MCF 10A (cell line): ENCODE data around the gene DPP6. TPM values are rescaled to one million over a fixed set of nuclear protein-coding genes. Genes with fewer than 3 reads are reported as not detected.

Source experiments
- BruUV-seq: library from RNA; stranded (reverse); fragments of 400-500 nt; replicated peaks from 2 replicates; lab custom pipeline; 2021; lab: Mats Ljungman, UMichigan
- CTCF ChIA-PET: fragments of 300-600 bp; sonication (Branson Sonifier 250); formaldehyde crosslinking; extraction: SDS; loops from one replicate; lab custom pipeline; 2021; ENCODE audit warnings: antibody characterized with exemption, inconsistent platforms; lab: Yijun Ruan, JAX
- POLR2A ChIA-PET: fragments of 300-600, 350-650 bp; sonication (Branson Sonifier 250); formaldehyde crosslinking; extraction: SDS; loops from one replicate; lab custom pipeline; 2020; ENCODE audit warnings: antibody characterized with exemption, inconsistent platforms; lab: Yijun Ruan, JAX
- DNase-seq: peaks from one replicate; pipeline ENCODE4 v3.0.0-alpha.2; 2018; ENCODE audit not compliant: unreplicated experiment
- H3K27ac Mint-ChIP-seq: one replicate; pipeline ENCODE4 v1.8.0; 2022; ENCODE audit warnings: mild to moderate bottlenecking, low read depth, mixed read lengths; ENCODE audit not compliant: unreplicated experiment
- H3K27me3 Mint-ChIP-seq: one replicate; pipeline ENCODE4 v1.8.0; 2022; ENCODE audit warnings: mixed read lengths; ENCODE audit not compliant: insufficient read depth, unreplicated experiment
- H3K36me3 Mint-ChIP-seq: one replicate; pipeline ENCODE4 v1.8.0; 2022; ENCODE audit warnings: mild to moderate bottlenecking, moderate library complexity, mixed read lengths; ENCODE audit not compliant: insufficient read depth, unreplicated experiment
- H3K4me1 Mint-ChIP-seq: one replicate; pipeline ENCODE4 v1.8.0; 2022; ENCODE audit warnings: mixed read lengths; ENCODE audit not compliant: insufficient read depth, unreplicated experiment
- H3K4me3 Mint-ChIP-seq: one replicate; pipeline ENCODE4 v1.8.0; 2022; ENCODE audit warnings: mild to moderate bottlenecking, moderate library complexity, mixed read lengths; ENCODE audit not compliant: unreplicated experiment
- H3K9me3 Mint-ChIP-seq: one replicate; pipeline ENCODE4 v1.8.0; 2022; ENCODE audit warnings: mixed read lengths; ENCODE audit not compliant: unreplicated experiment
- intact Hi-C: fragments of 100-400 bp; cut with micrococcal nuclease; formaldehyde crosslinking; loops from 2 replicates; pipeline ENCODE4 v1.14.1; 2022
- total RNA-seq: library from RNA; stranded (reverse); gene quantifications from 2 replicates; pipeline ENCODE4 v1.2.3, GENCODE V29; 2022
- TF ChIP-seq, protein P1 (sequence below): fragments of 200-600 bp; IDR thresholded peaks from one replicate; pipeline ENCODE4 v1.8.0; 2022; ENCODE audit warnings: antibody characterized with exemption, mild to moderate bottlenecking; ENCODE audit not compliant: unreplicated experiment

Gene DPP6
- total RNA-seq, 1 experiment from 2014 or later = not detected

DNA sequence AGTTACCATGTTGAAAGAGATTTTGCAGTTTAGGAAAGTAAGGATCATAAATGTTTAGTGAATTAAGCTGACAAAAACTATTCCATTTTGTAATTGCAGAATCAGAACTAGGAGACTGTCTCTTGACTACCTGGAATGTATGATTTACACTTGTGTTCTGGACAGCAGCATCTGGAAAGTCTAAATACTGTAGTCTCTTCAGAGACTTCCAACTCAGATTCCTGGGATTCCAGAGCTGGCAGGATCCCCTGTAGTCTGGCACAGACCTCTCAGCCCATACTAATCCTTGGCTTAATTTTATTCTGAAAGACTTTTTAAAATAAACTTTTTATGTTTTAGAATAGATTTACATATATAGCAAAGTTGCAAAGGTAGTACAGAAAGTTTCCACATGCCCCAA is 452.7 kb downstream of the DPP6 start:
- TF ChIP-seq, protein P1, sequence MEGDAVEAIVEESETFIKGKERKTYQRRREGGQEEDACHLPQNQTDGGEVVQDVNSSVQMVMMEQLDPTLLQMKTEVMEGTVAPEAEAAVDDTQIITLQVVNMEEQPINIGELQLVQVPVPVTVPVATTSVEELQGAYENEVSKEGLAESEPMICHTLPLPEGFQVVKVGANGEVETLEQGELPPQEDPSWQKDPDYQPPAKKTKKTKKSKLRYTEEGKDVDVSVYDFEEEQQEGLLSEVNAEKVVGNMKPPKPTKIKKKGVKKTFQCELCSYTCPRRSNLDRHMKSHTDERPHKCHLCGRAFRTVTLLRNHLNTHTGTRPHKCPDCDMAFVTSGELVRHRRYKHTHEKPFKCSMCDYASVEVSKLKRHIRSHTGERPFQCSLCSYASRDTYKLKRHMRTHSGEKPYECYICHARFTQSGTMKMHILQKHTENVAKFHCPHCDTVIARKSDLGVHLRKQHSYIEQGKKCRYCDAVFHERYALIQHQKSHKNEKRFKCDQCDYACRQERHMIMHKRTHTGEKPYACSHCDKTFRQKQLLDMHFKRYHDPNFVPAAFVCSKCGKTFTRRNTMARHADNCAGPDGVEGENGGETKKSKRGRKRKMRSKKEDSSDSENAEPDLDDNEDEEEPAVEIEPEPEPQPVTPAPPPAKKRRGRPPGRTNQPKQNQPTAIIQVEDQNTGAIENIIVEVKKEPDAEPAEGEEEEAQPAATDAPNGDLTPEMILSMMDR = no peak
- DNase-seq = no peak
- no peak overlapping the region for H3K27ac Mint-ChIP-seq
- H3K36me3 Mint-ChIP-seq = no peaks in the 10 kb centered on the region
- H3K27me3 Mint-ChIP-seq = no peaks in the 10 kb centered on the region
- peaks cover 24% of the 10 kb centered on the region for H3K9me3 Mint-ChIP-seq
- intact Hi-C loops = no loop called here
- no peaks in the 10 kb centered on the region for H3K4me1 Mint-ChIP-seq
- H3K4me3 Mint-ChIP-seq = no peak overlapping the region
- BruUV-seq = no TSS peak
- ChIA-PET POLR2A (interaction anchor here (1.1 kb wide), 1 partner anchor 9 kb away, joined by 4 read pairs; no protein-coding TSS in a partner anchor), CTCF (interaction anchor here (0.5 to 3.3 kb wide), 12 partner anchors 8 to 1269 kb away, joined by 3 to 32 read pairs (median 4); no protein-coding TSS in a partner anchor)

DNA sequence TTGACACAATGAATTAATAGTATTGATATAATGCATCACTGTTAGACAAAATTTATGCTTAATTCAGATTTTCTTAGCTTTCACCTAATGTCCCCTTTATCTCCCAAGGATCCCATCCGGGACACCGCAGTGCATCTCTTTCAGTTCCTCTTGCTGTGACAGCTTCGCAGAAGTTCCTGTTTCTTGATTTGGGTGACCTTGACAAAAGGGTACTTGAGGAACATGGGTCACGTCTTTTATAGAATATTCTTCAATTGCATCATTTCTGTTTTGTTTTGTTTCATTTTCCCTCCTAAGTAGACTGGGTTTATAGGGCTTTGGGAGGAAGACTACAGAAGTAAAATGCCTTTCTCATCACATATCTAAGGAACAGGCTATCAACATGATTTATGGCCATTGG is 453.2 kb downstream of the DPP6 start:
- no peak for DNase-seq
- no peaks in the 10 kb centered on the region for H3K27me3 Mint-ChIP-seq
- POLR2A ChIA-PET = no interaction called here
- BruUV-seq = no TSS peak
- peaks cover 26% of the 10 kb centered on the region for H3K9me3 Mint-ChIP-seq
- H3K36me3 Mint-ChIP-seq = no peaks in the 10 kb centered on the region
- no peak overlapping the region for H3K27ac Mint-ChIP-seq
- intact Hi-C loops = no loop called here
- CTCF ChIA-PET = interaction anchor here (0.9 to 3.3 kb wide), 6 partner anchors 8 to 433 kb away, joined by 3 to 32 read pairs (median 13); no protein-coding TSS in a partner anchor
- no peak overlapping the region for H3K4me3 Mint-ChIP-seq
- TF ChIP-seq, protein P1 = no peak
- H3K4me1 Mint-ChIP-seq = no peaks in the 10 kb centered on the region

DNA sequence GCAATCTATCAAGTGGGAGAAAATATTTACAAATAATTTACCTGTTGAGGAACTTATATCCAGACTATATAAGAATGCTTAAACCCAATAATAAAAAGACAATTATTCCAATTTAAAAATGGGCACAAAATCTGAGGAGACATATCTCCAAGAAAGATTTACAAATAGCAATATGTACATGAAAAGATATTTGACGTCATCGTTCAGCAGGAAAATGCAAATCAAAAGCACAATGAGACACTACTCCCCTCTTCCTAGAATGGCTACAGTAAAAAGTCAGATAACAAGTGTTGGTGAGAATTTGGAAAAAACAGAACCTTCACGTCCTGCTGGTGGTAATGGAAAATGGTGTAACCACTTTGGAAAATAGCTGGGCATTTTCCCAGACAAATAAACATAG is 457.0 kb downstream of the DPP6 start:
- H3K27ac Mint-ChIP-seq = no peak overlapping the region
- TF ChIP-seq, protein P1 = no peak
- BruUV-seq = no TSS peak
- no peaks in the 10 kb centered on the region for H3K27me3 Mint-ChIP-seq
- POLR2A ChIA-PET = interaction anchor here (0.5 kb wide), 1 partner anchor 19 kb away, joined by 4 read pairs; no protein-coding TSS in a partner anchor
- intact Hi-C loops = no loop called here
- no peaks in the 10 kb centered on the region for H3K4me1 Mint-ChIP-seq
- DNase-seq = no peak
- CTCF ChIA-PET = interaction anchor here (0.6 to 2.9 kb wide), 2 partner anchors 50 to 438 kb away, joined by 3 to 9 read pairs; no protein-coding TSS in a partner anchor
- no peaks in the 10 kb centered on the region for H3K36me3 Mint-ChIP-seq
- peaks cover 36% of the 10 kb centered on the region for H3K9me3 Mint-ChIP-seq
- H3K4me3 Mint-ChIP-seq = no peak overlapping the region

DNA sequence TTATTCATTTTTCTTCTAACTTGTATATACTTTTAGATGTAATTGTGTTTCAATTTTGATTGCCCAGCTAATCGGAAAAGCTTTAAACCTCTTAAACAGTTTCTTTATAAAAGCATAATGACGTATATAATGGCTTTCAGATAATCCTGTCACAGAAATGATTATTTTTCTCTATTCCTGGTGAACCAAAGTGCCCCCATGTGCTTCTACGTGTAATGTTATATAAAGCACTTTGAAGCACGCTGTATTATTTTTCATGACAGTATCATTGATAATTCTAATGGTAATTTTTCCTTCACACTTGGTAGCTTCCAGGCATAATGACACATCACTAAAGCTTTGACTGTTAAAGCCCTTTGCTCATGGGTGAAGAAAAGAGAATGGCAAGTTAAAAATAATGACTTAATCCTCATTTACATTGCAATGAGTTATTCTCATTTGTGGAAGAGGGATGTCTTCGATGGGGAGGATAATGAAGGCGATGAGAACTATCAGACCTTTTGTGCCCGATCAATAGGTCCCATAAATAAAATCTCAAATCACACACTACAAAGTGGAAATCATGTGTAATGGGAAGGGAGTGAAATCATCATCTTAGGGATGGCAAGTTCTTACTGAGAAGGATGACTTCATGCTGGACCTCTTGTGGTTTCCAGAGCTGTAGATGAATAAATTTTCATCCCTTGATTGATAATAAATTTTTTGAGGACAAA is 460.1 kb downstream of the DPP6 start:
- Mint-ChIP-seq H3K9me3 (peaks cover 34% of the 10 kb centered on the region), H3K27me3 (no peaks in the 10 kb centered on the region), H3K4me3 (no peak overlapping the region), H3K4me1 (no peaks in the 10 kb centered on the region), H3K27ac (no peak overlapping the region), H3K36me3 (no peaks in the 10 kb centered on the region)
- TF ChIP-seq, protein P1 = no peak
- POLR2A ChIA-PET = interaction anchor here (0.7 to 1.2 kb wide), 2 partner anchors 17 to 44 kb away, joined by 3 to 4 read pairs; no protein-coding TSS in a partner anchor
- CTCF ChIA-PET = interaction anchor here (3.8 kb wide), 1 partner anchor 8 kb away, joined by 22 read pairs; no protein-coding TSS in a partner anchor
- intact Hi-C loops = no loop called here
- no TSS peak for BruUV-seq
- no peak for DNase-seq
